GM21723 (cell line): Measurements from ENCODE around the gene U2AF2.

Experiments
- ATAC-seq: cut with Tn5 transposase; IDR thresholded peaks from one replicate; pipeline ENCODE4 v1.9.1; 2021; ENCODE audit warnings: mild to moderate bottlenecking, moderate library complexity; ENCODE audit not compliant: unreplicated experiment

U2AF2 gene

GRCh38 chr19:55654323-55654867, 440 bp upstream of the U2AF2 start:
- peak; percentile 62 for ATAC-seq

- no peak for ATAC-seq
Measured at GRCh38 chr19:55655648-55656040, 809 bp downstream of the U2AF2 start.

- ATAC-seq, result no peak
Measured at GRCh38 chr19:55656552-55656951, 1.7 kb downstream of the U2AF2 start.

- ATAC-seq, result no peak
Measured at GRCh38 chr19:55656988-55657747, 2.3 kb downstream of the U2AF2 start.

- ATAC-seq, result no peak
Measured at GRCh38 chr19:55658846-55659459, 4.1 kb downstream of the U2AF2 start.

GRCh38 chr19:55659822-55660221, 5.0 kb downstream of the U2AF2 start:
- ATAC-seq, result no peak

- ATAC-seq, result no peak
Measured at GRCh38 chr19:55660404-55660803, 5.6 kb downstream of the U2AF2 start.

GRCh38 chr19:55660991-55661390, 6.2 kb downstream of the U2AF2 start:
- no peak for ATAC-seq

- no peak for ATAC-seq
Measured at GRCh38 chr19:55661826-55662225, 7.0 kb downstream of the U2AF2 start.

- no peak for ATAC-seq
Measured at GRCh38 chr19:55663846-55664536, 9.2 kb downstream of the U2AF2 start.

- no peak for ATAC-seq
Measured at GRCh38 chr19:55666343-55667005, 11.6 kb downstream of the U2AF2 start.

GRCh38 chr19:55667006-55667381, 12.2 kb downstream of the U2AF2 start:
- no peak for ATAC-seq

- ATAC-seq, result no peak
Measured at GRCh38 chr19:55667511-55667910, 12.7 kb downstream of the U2AF2 start.

- ATAC-seq, result no peak
Measured at GRCh38 chr19:55667958-55668357, 13.1 kb downstream of the U2AF2 start.

- ATAC-seq, result no peak
Measured at GRCh38 chr19:55668603-55669348, 13.9 kb downstream of the U2AF2 start.

- ATAC-seq, result no peak
Measured at GRCh38 chr19:55669418-55670279, 14.8 kb downstream of the U2AF2 start.

- no peak for ATAC-seq
Measured at GRCh38 chr19:55670280-55671053, 15.6 kb downstream of the U2AF2 start.

- no peak for ATAC-seq
Measured at GRCh38 chr19:55671054-55671378, 16.2 kb downstream of the U2AF2 start.

GRCh38 chr19:55672418-55672817, 17.6 kb downstream of the U2AF2 start:
- no peak for ATAC-seq
